Colon (tissue), 2 donors: Measurements from ENCODE around the gene HMGXB4.

Experiments used
- FAIRE-seq: peaks from 2 replicates; lab custom pipeline; 2012; peaks lifted over from hg19 to GRCh38; lab: Jason Lieb, UNC
- donor health status: control.
- donor health status: control.

HMGXB4 gene

GRCh38 chr22:35311551-35311999, 54.3 kb downstream of the HMGXB4 start:
- no peak for FAIRE-seq

DNA sequence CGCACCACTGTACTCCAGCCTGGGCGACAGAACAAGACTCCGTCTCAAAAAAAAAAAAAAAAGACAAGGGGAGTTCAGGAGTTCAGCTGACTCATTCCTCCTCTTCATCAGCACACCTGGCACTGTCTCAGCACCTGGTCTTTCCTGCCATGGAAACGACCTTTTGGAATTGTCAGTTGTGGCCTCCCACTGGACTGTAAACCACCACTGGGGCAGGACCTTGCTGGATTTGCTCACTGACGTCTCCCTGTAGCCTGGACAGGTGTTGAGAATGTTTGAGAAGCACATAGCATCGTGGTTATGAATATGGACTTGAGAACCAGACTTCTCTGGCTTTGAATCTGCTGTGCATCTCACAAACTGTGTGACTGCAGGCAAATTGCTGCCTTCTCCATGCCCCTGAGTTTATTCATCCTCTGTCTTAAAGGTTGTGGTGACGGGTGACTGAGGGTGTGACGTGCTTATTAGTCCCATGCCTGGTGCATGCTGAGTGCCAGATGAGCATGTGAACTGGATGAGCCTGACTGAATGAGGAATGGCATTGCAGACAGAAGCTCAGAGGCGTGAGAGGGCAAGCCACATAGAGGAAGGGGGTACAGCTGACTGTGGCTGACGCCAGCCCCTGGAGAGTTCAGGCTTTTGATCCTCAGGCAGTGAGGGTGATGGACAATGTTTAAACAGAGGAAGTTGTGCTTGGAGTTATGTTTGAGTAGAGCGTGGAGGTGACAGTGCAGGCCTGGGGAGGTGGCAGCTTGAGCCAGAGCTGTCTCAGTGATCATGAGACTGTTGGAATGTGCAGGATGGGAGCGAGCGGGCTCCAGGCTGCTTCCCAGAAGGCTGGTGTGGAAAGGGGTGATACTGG, 55.1 kb downstream of the HMGXB4 start:
- no peak for FAIRE-seq

GRCh38 chr22:35313311-35314121, 56.2 kb downstream of the HMGXB4 start:
- no peak for FAIRE-seq

DNA sequence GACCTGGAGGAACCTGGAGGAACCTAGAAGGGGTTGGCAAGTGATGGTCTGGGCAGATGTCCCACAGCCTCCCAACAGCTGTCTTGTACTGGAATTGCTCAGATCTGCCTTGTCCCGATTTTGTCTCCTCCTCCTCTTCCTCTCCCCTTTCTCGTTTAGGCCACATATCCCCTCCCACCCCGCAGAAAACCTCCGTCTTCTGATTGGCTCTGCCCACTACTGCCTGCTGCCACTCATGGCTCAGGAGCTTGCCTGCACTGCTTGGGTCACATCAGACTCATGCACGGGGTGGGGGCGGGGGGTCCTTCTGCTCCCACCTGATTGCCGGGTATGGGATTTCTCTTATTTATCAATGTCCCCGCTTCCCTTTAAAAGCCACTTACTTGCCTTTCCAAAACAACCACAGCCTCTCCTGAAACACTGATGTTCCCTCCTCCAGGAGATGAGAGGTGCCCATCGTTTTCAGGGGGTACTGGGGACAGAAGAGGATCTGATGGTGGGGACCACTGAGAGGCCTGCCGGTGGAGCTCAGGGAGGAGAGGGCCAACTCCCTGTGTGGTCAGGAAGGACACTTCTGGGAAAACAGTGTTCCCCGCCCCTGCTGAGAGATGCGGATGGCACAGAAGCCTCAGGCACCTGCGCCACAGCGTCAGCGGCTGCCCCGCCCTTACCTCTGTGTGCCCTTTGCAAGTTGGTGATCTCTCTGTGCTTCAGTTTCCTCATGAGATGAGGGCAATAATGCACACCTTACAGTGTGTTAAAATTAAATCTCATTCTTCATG, 57.1 kb downstream of the HMGXB4 start:
- FAIRE-seq = no peak

- FAIRE-seq = no peak
Measured at GRCh38 chr22:35315141-35315854, 58.0 kb downstream of the HMGXB4 start.

GRCh38 chr22:35315855-35316745, 58.8 kb downstream of the HMGXB4 start:
- no peak for FAIRE-seq

- no peak for FAIRE-seq
Measured at GRCh38 chr22:35316751-35317150, 59.5 kb downstream of the HMGXB4 start.

- no peak for FAIRE-seq
Measured at GRCh38 chr22:35317680-35318290, 60.5 kb downstream of the HMGXB4 start.

DNA sequence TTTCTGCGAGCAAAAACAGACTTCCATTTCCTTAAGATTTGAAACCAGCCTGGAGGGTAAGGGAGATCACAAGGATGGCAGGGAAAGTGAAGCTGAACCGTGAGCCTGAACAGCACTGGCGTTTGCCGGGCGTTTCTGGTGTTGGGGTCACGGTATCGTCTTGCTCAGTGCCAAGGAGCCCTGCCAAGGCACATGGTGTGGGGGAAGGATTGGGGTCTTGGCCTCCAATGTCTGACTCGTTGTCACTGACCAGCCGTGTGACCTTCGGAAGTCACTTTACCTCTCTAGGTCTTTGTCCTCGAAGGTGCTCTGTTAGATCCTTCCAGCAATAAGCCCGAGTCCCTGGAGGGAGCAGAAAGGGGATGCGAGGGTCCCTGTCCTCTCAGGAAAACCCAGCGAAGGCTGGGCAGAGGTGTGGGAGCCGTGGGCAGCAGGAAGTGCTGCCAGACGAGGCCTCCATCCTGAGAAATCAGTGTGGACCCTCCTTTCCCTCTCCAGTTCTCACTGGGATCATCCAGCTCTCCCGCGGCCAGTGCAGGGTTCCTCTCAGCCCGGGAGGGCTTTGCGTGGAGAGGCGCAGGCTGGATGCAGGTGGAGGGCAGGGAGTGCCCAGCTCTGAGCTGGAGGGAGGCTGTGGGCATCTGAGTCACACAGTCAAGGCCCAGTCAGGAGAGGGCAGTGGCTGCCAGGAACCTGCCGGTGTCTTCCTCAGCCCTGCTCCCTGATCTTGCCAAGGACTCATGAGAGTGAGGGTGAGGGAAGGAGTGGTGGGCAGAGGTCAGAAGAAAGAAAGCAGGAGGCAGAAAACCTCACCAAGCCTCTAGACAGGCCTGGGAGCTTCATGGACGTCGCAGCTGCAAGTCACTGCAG, 61.3 kb downstream of the HMGXB4 start:
- no peak for FAIRE-seq

- FAIRE-seq = no peak
Measured at GRCh38 chr22:35319244-35319985, 62.1 kb downstream of the HMGXB4 start.

- no peak for FAIRE-seq
Measured at GRCh38 chr22:35322126-35322525, 64.8 kb downstream of the HMGXB4 start.

DNA sequence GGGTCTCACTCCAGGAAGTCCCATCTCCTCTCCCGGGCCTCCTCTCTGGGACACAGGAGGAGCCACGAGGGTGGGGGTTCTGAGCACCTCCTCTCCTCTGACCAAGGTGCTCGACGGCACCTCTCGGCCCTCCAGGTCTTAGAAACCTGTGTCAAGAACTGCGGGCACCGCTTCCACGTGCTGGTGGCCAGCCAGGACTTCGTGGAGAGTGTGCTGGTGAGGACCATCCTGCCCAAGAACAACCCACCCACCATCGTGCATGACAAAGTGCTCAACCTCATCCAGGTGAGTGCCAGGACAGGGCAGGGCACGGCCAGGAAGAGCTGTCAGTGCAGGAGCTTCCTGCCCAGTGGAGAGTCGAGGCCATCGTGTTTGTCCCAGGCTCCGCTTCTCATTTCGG, 65.6 kb downstream of the HMGXB4 start:
- no peak for FAIRE-seq

DNA sequence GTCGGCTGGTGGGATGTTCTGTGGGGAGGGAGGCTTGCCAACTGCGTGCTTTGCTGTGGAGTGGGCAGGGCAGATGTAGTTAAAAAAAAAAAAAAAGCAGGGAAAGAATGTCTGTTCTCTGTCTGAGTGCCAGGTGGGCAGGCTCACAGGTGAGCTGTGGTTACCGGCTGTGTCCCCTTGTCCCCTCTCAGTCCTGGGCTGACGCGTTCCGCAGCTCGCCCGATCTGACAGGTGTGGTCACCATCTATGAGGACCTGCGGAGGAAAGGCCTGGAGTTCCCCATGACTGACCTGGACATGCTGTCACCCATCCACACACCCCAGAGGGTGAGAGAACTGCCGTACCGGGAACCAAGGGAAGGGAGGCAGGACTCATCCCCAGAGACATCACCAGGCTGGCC, 66.0 kb downstream of the HMGXB4 start:
- no peak for FAIRE-seq

DNA sequence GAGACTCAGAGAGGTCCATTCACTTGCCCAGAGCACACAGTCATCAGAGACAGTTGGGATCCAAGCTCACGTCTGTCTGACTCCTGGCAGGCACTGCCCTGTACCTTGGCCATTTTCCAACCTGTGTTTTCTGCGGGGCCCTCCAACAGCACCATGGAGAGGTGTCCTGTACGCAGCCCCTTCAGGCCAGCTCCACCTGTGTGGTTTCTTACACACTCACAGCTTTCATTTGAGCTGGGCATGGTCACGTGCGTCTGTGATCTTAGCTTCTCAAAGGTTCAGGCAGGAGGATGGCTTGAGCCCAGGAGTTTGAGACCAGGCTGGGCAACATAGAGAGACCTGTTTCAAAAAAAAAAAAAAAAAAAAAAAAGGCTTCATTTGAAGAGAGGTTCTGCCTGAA, 66.8 kb downstream of the HMGXB4 start:
- no peak for FAIRE-seq

- no peak for FAIRE-seq
Measured at GRCh38 chr22:35324762-35325161, 67.5 kb downstream of the HMGXB4 start.

DNA sequence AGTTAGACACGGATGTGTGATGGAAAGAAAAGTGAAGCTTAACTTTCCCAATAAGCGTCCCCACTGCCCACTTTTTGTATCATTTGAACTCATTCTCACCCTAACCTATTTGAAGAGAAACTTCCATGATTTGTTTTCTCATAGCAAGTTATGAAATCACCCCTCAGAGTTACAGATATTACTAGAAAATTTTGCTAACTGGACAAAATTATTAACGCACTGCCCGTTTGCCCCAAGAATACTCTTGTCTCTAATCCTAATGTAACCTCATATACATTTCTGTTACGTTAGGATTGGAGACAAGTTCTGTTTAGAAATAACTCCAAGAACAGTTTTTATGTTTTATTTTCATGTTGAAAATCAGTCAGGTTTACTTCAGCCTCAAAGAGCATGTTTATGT, 67.9 kb downstream of the HMGXB4 start:
- FAIRE-seq = no peak

GRCh38 chr22:35326854-35327562, 69.7 kb downstream of the HMGXB4 start:
- no peak for FAIRE-seq
